HL-60/S4 (cell line): ENCODE data around the gene MEGF10.

Experiments
- in situ Hi-C: fragments of 300-500 bp; cut with MboI; formaldehyde crosslinking; loops from 2 replicates; pipeline ENCODE4 v1.14.3; 2022; ENCODE audit warnings: low sequenced_read_pairs

The MEGF10 gene

DNA sequence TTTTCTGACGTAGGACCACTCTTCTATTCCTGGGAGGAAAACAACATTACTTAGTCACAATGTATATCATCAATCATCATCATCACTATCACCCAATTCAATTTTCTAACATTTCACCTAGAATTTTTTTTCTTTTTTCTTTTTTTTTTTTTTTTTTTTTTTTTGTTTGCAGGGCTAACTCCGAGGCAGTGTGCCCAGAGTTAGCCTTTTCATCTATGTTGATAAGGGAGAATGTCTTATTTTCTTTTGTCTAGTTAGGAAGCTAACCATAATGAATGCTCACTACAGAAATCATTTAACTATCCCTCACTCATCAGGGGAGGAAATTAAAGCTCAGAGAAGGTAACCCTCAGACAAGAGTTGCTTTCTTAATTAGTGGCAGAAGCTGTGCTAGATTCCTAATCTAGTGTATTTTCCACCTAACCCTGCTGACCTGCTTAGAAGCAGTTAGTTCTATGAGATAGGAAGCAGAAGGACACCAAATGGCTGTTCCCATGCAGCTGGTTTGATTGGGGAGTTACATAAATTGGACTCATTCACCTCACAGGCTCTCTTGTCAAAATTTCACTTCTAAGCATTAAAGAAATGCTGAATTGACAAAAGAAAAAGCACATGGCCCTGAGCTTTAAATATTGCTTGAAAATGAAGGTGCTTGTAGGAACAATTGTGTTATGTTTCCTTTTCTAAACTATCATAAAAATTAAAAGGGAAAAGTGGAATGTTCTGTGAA is 218.2 kb downstream of the MEGF10 start:
- in situ Hi-C loops, result loop anchor here (25.0 kb wide), 1 partner anchor 847 kb away; no protein-coding TSS in a partner anchor
